ENCODE results near the gene CELF4.

DNA sequence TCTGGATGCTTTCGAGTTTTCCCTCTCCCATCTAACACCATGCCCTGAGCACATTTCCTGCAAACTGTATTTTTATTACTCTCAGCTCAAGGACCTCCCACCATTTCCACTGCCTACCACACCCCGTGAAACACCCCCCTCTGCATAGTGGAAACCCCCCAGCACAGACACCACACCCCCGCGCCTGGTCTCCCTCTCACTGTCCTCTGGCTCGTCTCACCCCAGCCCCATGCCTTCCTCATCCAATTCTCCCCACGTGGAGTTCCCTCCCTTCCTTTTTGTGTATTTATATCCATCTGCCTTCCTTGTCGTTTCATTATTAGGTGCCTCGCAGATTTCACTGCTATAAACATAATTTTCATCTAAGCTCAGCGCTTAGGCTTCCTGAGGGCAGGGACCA is 307.5 kb downstream of the CELF4 start:
- TF ChIP-seq, protein P1, sequence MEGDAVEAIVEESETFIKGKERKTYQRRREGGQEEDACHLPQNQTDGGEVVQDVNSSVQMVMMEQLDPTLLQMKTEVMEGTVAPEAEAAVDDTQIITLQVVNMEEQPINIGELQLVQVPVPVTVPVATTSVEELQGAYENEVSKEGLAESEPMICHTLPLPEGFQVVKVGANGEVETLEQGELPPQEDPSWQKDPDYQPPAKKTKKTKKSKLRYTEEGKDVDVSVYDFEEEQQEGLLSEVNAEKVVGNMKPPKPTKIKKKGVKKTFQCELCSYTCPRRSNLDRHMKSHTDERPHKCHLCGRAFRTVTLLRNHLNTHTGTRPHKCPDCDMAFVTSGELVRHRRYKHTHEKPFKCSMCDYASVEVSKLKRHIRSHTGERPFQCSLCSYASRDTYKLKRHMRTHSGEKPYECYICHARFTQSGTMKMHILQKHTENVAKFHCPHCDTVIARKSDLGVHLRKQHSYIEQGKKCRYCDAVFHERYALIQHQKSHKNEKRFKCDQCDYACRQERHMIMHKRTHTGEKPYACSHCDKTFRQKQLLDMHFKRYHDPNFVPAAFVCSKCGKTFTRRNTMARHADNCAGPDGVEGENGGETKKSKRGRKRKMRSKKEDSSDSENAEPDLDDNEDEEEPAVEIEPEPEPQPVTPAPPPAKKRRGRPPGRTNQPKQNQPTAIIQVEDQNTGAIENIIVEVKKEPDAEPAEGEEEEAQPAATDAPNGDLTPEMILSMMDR (conservative IDR thresholded peaks at IDR 0.05; ENCODE audit: low read depth, low read length): no peak
- TF ChIP-seq EZH2phosphoT487 (IDR thresholded peaks at IDR 0.05; ENCODE audit: borderline replicate concordance, low read length): no peak

Data from PC-3 (cell line).